ENCODE results near the gene APH1A.
"Not testable (repeated sequence)": the region's sequence is repeated elsewhere in the genome, so short reads cannot be mapped to it uniquely, and the experiment has no call there.

Gene APH1A

DNA sequence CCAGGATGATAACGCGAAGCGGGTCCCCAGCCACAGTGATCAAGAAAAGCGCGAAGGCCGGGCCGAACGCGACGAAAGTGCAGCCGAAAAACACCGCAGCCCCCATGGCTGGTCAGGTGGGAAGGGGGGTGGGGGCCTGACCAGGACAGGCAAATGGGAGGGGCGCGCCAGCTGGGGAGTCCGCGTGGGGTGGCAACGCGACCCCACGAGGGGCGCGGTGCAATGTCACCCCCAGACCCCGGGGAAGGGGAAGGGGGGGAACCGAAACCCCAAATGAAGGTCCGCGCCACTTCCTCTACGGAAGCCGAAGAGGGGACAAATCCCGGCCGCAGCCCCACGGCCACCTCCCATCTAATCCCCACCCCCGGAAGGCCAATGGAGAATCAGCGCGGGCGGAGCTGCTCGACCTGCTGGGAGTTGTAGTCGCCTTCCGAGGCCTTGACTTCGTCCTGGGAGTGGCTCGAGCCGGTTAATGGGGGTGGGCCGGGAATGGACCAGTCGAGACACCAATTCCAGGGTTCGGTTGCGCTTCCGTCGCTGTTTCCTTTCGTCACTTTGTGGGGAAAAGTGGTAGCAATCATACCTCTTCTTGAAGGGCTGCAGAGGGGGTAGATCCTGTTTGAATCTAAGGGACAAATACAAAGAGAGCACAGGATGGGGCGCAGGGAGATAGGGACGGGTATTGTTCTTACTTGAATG is at the start of gene APH1A:
Gene APH1A, minus strand, starts transcription at position 312 of the 699 bp plus-strand sequence. Its CDS starts 206 bp downstream, at position 106.
- DNase-seq, result peak; percentile 94 to 95

DNA sequence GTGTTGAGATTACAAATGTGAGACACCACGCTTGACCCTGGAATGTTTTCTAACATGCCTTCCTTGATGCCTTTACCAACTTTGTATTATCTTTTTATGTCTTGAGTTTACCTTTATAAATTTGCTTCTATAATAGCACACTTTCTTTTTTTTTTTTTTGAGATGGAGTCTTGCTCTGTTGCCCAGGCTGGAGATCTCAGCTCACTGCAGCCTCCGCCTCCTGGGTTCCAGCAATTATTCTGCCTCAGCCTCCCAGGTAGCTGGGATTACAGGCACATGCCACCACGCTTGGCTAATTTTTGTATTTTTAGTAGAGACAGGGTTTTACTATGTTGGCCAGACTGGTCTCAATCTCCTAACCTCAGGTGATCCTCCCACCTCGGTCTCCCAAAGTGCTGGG is 45.9 kb upstream of the APH1A start:
- not testable (repeated sequence) for DNase-seq

GRCh38 chr1:150311762-150312161 is 42.9 kb upstream of the APH1A start:
- no peak for DNase-seq

DNA sequence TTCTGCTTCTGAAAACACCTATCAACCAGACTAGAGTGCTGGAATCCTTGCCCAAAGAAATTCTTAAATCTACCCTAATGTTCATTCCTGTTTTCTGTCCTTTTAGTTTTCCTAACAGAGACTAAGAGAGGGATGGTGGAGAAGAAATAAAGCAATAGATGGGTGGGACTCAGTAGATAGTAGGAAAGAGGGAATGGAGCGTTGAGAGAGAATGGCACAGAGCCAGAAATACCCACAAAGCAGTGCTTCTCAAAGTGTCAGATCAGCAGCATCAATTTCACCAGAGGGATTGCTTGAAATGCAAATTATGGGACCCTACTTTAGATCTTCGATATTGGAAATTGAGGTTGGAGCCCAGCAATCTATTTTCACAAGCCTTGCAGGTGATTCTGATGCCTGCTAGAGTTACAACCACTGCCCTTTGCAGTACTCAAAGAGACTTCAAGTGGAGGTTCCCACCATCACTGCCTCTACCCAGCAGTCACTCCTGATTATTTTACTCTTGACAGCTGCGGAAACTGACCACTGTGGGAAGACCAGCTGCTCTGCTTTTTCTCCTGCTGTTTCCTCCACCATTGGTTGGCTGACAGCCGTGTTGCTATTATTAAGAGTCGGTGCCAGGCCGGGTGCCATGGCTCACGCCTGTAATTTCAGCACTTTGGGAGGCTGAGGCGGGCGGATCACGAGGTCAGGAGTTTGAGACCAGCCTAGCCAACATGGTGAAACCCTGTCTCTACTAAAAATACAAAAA is 41.1 kb upstream of the APH1A start:
- DNase-seq, result no peak

GRCh38 chr1:150308585-150308984 is 39.8 kb upstream of the APH1A start:
- DNase-seq, result not testable (repeated sequence)

- DNase-seq, result no peak
These were observed 34.1 kb upstream of the APH1A start for GRCh38 chr1:150302902-150303301.

DNA sequence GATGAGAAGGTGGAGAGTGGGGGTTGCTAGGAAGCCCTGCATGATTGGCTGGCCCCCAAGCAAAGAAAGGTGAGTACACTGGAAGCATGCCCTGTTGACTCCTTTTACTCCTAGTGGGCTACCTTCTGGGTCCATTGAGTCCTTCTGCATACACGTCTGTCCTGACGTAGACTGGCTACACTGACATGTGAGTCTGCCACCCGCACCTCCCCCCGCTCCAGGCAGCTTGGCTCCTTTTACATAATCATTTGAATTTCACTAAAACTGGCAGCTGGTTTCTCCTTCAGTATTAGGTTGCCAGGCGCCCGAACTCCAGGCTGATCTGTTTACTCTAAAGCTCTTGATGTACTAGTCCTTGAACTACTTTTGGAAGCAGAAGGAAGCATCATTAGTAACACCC is 33.5 kb upstream of the APH1A start:
- DNase-seq, result no peak

- DNase-seq, result no peak
These were observed 30.9 kb upstream of the APH1A start for GRCh38 chr1:150299716-150300115.

GRCh38 chr1:150295476-150295875 is 26.7 kb upstream of the APH1A start:
- no peak for DNase-seq

GRCh38 chr1:150293433-150294253 is 24.8 kb upstream of the APH1A start, which contains the start of gene MRPS21:
TSS of gene MRPS21 (plus strand) at chr1:150293861. CDS start at chr1:150294367, 506 bp downstream.
- DNase-seq, result peak; percentile 93

GRCh38 chr1:150288822-150289221 is 20.0 kb upstream of the APH1A start:
- DNase-seq, result no peak

DNA sequence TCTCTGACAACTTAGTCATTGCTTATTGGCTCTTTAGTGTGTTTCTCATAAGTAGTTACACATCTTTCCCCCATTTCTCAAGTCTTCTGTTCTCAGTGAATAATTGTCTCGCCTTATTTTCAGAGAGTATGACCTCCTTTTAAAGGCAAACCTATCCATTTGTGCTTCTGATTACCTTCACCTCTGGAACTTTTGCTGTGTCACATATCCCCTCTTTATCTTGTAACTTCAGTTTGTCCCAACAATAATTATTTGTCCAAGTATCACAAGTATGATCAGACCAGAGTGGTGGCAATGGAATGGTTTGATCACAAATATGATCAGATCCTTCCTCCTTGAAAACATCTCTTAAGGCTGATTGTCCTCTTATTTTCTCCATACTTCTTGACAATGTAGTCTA is 19.6 kb upstream of the APH1A start:
- DNase-seq, result no peak

DNA sequence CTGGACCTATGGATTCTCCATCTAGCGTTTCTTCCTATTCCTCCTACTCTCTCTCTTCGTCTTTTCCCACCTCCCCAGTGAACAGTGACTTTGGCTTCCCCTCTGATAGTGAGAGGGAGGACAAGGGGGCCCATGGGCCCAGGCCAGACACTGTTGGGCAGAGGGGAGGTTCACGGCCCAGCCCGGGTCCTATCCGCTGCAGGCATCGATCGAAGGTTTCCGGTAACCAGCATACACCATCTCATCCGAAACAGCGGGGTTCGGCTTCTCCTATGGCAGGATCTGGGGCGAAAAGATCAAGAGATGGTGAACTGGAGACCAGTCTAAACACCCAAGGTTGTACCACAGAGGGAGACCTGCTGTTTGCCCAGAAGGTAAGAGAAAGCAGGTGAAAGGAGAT is 14.4 kb upstream of the APH1A start:
- DNase-seq, result no peak

DNA sequence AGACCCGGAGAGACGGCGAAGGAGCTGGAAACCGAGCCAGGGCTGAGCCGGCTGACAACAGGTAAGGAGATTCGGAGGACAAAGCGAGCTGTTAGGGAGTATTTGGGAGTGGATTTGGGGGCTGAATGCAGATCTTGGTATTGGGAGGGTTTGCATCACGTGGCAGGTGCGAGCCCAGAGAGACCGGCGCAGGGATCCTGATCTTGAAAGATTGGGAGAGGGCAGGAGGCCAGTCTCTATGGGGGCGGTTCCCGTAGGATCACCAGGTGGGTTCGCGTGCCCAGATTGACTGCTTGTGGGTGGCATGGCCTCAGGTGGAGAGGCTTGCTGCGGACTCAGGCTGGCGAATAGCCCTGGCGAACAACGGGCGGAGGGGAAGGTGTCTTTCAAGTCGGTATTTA is 13.7 kb upstream of the APH1A start:
- DNase-seq, result no peak

- peak; percentile 90 to 91 for DNase-seq
These were observed 13.1 kb upstream of the APH1A start, which contains the start of gene CIART for GRCh38 chr1:150281758-150282557. TSS of gene CIART (plus strand) at chr1:150282554. CDS start at chr1:150283268, 714 bp downstream.

DNA sequence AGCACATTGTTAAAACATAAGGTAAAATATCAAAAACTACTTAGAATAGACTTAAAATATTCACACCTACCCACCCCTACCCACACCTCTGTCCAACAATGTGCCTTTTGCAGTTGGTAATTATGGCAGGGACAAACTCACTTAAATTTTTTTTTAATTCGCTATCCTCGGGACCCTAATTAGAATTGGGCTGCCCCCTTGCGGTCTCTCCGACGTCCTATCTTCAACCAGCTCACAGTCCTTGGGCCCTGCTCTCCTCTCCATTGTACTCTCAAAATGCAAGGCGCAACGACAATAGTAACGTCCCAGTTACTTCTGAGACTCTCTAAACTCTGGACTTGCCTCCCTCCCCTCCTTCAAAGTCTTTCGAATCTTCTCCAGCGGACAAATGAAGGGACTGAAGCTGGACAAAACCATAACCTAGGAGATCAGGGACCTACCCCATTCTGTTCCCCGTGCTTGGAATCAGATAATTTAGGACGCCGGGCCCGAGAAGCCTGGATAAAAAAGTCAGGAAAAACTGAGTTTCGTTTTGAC is 12.5 kb upstream of the APH1A start:
- peak; percentile 71 for DNase-seq

DNA sequence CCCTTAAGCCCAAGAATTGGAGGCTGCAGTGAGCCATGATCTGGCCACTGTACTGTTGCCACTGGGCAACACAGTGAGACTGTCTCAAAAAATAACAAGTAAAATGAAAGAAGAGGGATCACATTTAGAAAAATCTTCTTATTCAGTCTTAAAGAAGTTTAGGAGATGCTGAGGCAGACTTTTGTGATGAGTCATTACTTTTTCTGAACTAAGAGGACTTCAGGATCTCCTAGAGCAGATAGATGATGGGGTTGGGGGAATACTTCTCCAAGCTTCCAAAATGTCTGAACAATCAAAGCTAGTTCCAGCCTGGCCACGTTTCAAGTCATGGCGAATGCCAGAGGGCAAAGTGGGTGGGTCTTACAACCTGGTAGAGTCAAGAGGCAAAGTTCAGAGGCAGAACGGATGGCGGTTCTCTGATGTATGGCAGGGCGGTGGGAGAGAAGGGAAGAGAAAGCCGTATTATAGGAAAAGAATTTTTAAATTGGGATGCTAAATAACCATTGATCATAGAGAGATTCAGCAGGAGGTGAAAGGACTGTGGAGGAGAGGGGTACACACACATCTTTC is 11.4 kb upstream of the APH1A start:
- DNase-seq, result no peak

DNA sequence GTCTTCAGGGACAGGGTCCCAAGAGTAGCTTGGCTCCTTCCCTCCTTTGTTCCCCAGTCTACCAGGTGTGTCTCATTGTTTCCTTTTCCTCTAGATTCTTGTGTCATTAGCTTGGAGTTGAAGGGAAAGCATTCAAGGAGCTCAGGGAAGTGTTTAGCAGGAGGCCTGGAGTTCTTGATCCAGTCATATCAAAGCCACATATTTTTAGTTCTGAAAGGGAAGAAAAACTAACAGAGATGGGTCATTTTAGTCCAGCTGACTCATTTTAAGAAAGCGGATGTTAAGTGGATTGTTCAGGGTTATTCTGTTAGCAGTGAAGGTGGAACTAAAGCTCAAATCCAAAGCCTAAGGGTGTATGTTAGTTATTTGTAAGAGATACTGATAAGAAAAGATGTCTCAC is 4.5 kb upstream of the APH1A start:
- no peak for DNase-seq

DNA sequence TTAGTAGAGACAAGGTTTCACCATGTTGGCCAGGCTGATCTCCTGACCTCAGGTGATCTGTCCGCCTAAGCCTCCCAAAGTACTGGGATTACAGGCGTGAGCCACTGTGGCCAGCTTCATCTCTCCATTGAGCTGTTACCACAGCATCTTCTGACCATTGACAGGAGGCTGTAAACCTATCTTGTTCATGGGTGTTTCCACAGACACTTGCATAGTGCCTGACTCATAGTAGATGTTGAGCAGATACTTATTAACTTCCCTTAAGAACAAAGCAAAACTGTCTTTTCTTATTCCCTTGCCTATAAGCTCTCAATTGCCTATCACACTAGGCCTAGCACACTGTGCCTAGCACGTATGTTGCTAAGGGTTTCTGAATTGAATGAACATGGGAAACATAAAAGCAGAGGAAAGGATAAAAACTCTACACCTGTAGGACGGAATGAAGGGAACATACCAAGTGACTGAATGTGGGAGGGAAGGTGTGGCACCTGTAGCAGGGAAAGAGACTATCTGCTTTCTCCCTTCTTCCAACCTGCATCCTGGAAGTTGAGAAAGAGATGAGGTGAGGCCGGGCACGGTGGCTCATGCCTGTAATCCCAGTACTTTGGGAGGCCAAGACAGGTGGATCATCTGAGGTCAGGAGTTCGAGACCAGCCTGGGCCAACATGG is 2.6 kb upstream of the APH1A start:
- DNase-seq, result no peak

GRCh38 chr1:150269451-150269850 is 635 bp upstream of the APH1A start:
- no peak for DNase-seq

- peak; percentile 59 to 65 for DNase-seq
These were observed 494 bp downstream of the APH1A start for GRCh38 chr1:150268340-150268704.
